ENCODE measurements around the gene RPL10. TPM values are rescaled to one million over a fixed set of nuclear protein-coding genes. Genes with fewer than 3 reads are reported as not detected.

The RPL10 gene
- total and polyA plus RNA-seq, 2 of the 13 experiments (the other 11 are each of a cell fraction or from before 2014, with no cell fraction given): 2,381 to 4,713 TPM

DNA sequence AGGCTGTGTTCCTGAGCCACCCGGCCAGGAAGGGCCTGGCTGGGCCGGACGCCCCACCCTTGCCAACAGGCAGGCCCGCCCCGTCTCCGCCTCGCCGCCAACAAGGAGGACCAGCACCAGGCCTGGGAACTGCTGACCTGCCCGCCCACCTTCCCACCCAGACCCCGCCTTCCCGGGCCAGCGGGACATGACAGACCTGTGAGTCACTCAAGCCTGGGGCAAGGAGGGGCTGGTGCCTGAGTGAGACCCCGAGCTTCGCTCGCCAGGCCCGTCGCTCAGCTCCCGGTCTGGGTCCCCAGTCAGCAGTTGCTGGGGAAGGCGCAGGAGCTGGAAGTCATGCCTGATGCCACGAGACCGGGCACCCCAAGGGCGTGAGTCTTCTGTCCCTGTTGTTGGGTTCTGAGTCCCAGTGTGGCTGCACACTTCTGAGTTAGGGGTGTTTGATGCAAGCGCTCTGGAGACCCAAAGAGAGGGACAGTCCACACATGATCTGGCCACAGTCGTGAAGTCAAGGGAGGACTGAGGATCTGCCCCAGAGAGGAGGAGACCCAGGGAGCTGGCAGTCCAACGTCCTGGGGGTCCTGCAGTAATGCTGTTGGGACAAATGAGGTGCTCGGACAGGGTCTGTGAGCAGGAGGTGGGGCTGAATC lies 11.2 kb downstream of the RPL10 start, which contains the start of gene DNASE1L1 (continued):
- TF ChIP-seq NFYC (CRISPR knock-in tag; IDR thresholded peaks at IDR 0.05) (no peak), YEATS4 (CRISPR knock-in tag; IDR thresholded peaks at IDR 0.05; ENCODE audit: borderline replicate concordance) (no peak), SSRP1 (CRISPR knock-in tag; IDR thresholded peaks at IDR 0.05) (no peak), ZNF512B (CRISPR knock-in tag; IDR thresholded peaks at IDR 0.05; ENCODE audit: borderline replicate concordance) (no peak), FLYWCH1 (CRISPR knock-in tag; IDR thresholded peaks at IDR 0.05) (no peak), FOSL2 (CRISPR knock-in tag; IDR thresholded peaks at IDR 0.05) (peak; percentile 93), ZFAT (CRISPR knock-in tag; conservative IDR thresholded peaks at IDR 0.05) (no peak), SMAD1 (CRISPR knock-in tag; IDR thresholded peaks at IDR 0.05; ENCODE audit: borderline replicate concordance, low read depth) (no peak), NKX3-1 (CRISPR knock-in tag; IDR thresholded peaks at IDR 0.05) (no peak), RFX3 (CRISPR knock-in tag; IDR thresholded peaks at IDR 0.05) (no peak), ARNT2 (CRISPR knock-in tag; IDR thresholded peaks at IDR 0.05; ENCODE audit: low read depth) (no peak), ZNF574 (CRISPR knock-in tag; IDR thresholded peaks at IDR 0.05) (0 out of 2 replicates have a peak, but pooled peaks have one; percentile 12), KDM2A (CRISPR knock-in tag; IDR thresholded peaks at IDR 0.05; ENCODE audit: borderline replicate concordance, low read depth) (peak; percentile 46; the same call in 1 of the 2 replicates), SRSF9 (IDR thresholded peaks at IDR 0.05; ENCODE audit: borderline replicate concordance, insufficient read depth, low read depth, low read length, poor library complexity, severe bottlenecking) (no peak), ZNF230 (CRISPR knock-in tag; IDR thresholded peaks at IDR 0.05) (no peak), ZNF350 (CRISPR knock-in tag; IDR thresholded peaks at IDR 0.05; ENCODE audit: borderline replicate concordance, low read depth) (no peak), ZSCAN30 (CRISPR knock-in tag; IDR thresholded peaks at IDR 0.05) (no peak), JUND (CRISPR knock-in tag; IDR thresholded peaks at IDR 0.05) (peak; percentile 71; the same call in 1 of the 2 replicates), ZNF441 (CRISPR knock-in tag; IDR thresholded peaks at IDR 0.05; ENCODE audit: borderline replicate concordance) (no peak), ZNF558 (CRISPR knock-in tag; IDR thresholded peaks at IDR 0.05; ENCODE audit: borderline replicate concordance) (no peak), ZNF883 (CRISPR knock-in tag; IDR thresholded peaks at IDR 0.05; ENCODE audit: not compliant biosample characterization) (no peak), BRCA1 (CRISPR knock-in tag; IDR thresholded peaks at IDR 0.05) (no peak), ZNF253 (CRISPR knock-in tag; IDR thresholded peaks at IDR 0.05; ENCODE audit: borderline replicate concordance) (no peak), HDAC1 (CRISPR knock-in tag; IDR thresholded peaks at IDR 0.05) (no peak)
- TF ChIP-seq, protein P1, sequence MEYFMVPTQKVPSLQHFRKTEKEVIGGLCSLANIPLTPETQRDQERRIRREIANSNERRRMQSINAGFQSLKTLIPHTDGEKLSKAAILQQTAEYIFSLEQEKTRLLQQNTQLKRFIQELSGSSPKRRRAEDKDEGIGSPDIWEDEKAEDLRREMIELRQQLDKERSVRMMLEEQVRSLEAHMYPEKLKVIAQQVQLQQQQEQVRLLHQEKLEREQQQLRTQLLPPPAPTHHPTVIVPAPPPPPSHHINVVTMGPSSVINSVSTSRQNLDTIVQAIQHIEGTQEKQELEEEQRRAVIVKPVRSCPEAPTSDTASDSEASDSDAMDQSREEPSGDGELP (IDR thresholded peaks at IDR 0.05; ENCODE audit: borderline replicate concordance, low read depth): no peak; the same call in 1 of the 2 replicates

Data from HepG2 (cell line).